Rectal smooth muscle tissue (tissue), 1 donor: Measurements from ENCODE around the gene WNK3.

Source experiments
- H3K27ac ChIP-seq: one replicate; pipeline ENCODE4 v1.7.0; 2013; ENCODE audit warnings: low read depth, low read length, inconsistent platforms
- H3K27me3 ChIP-seq: one replicate; pipeline ENCODE4 v1.7.0; 2013; ENCODE audit warnings: low read length; ENCODE audit not compliant: control insufficient read depth, insufficient read depth
- H3K36me3 ChIP-seq: one replicate; pipeline ENCODE4 v1.7.0; 2013; ENCODE audit warnings: low read length; ENCODE audit not compliant: control insufficient read depth, insufficient read depth
- H3K4me1 ChIP-seq: one replicate; pipeline ENCODE4 v1.7.0; 2013; ENCODE audit warnings: low read length; ENCODE audit not compliant: control insufficient read depth, insufficient read depth
- H3K4me3 ChIP-seq: one replicate; pipeline ENCODE4 v1.7.0; 2013; ENCODE audit warnings: low read length
- H3K9ac ChIP-seq: one replicate; pipeline ENCODE4 v1.7.0; 2013; ENCODE audit warnings: low read length

WNK3 gene

GRCh38 chrX:54230435-54231148 lies 127.3 kb downstream of the WNK3 start:
- H3K4me3 ChIP-seq, result no peak overlapping the region
- no peak overlapping the region for H3K27ac ChIP-seq
- no peaks in the 10 kb centered on the region for H3K4me1 ChIP-seq
- no peaks in the 10 kb centered on the region for H3K27me3 ChIP-seq
- H3K9ac ChIP-seq, result no peak overlapping the region
- H3K36me3 ChIP-seq, result no peaks in the 10 kb centered on the region

DNA sequence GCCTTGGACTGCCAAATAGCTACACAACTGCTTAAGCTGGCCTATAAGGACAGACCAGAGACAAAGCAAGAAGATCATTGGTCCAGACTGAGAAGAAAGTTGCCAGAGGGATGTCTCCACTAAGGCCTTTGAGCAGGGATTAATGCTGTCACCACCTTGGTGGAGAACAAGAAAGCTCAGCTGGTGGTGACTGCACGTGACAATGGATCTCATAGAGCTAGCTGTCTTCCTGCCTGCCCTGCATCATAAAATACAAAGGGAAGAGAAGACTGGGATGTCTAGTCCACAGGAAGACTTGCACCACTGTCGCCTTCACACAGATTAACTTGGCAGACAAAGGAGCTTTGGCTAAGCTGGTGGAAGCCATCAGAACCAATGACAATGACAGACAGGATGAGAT lies 134.3 kb downstream of the WNK3 start:
- H3K4me1 ChIP-seq, result no peaks in the 10 kb centered on the region
- no peak overlapping the region for H3K27ac ChIP-seq

DNA sequence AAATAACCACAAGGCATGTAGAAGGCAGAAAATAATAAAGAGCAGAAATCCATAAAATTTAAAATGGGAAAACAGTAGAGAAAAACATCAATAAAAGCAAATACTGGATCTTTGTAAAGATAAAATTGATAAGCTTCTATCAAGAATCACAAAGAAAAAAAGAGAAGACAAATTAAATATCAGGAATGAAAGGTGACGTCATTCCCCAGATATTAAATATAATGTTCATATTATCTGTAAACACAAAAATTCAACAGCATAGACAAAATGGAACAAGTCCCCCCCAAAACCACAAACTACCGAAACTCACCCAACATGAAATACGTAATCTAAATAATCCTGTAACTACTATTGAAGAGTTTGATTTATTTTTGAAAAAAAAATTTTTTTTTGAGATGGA lies 144.2 kb downstream of the WNK3 start:
- no peak overlapping the region for H3K27ac ChIP-seq
- H3K4me1 ChIP-seq, result no peaks in the 10 kb centered on the region
- H3K9ac ChIP-seq, result no peak overlapping the region
- H3K4me3 ChIP-seq, result no peak overlapping the region
- H3K36me3 ChIP-seq, result no peaks in the 10 kb centered on the region
- no peaks in the 10 kb centered on the region for H3K27me3 ChIP-seq

More for the DNA sequence above, 134.3 kb downstream of the WNK3 start:
- H3K9ac ChIP-seq, result no peak overlapping the region
- no peak overlapping the region for H3K4me3 ChIP-seq
- H3K36me3 ChIP-seq, result no peaks in the 10 kb centered on the region
- no peaks in the 10 kb centered on the region for H3K27me3 ChIP-seq

GRCh38 chrX:54208531-54208930 lies 149.3 kb downstream of the WNK3 start:
- no peaks in the 10 kb centered on the region for H3K4me1 ChIP-seq
- no peak overlapping the region for H3K9ac ChIP-seq
- H3K27me3 ChIP-seq, result no peaks in the 10 kb centered on the region
- no peaks in the 10 kb centered on the region for H3K36me3 ChIP-seq
- no peak overlapping the region for H3K4me3 ChIP-seq
- H3K27ac ChIP-seq, result no peak overlapping the region

GRCh38 chrX:54198262-54198661 lies 159.6 kb downstream of the WNK3 start:
- H3K9ac ChIP-seq, result no peak overlapping the region
- no peak overlapping the region for H3K27ac ChIP-seq
- no peaks in the 10 kb centered on the region for H3K27me3 ChIP-seq
- H3K36me3 ChIP-seq, result no peaks in the 10 kb centered on the region
- no peaks in the 10 kb centered on the region for H3K4me1 ChIP-seq
- H3K4me3 ChIP-seq, result no peak overlapping the region

DNA sequence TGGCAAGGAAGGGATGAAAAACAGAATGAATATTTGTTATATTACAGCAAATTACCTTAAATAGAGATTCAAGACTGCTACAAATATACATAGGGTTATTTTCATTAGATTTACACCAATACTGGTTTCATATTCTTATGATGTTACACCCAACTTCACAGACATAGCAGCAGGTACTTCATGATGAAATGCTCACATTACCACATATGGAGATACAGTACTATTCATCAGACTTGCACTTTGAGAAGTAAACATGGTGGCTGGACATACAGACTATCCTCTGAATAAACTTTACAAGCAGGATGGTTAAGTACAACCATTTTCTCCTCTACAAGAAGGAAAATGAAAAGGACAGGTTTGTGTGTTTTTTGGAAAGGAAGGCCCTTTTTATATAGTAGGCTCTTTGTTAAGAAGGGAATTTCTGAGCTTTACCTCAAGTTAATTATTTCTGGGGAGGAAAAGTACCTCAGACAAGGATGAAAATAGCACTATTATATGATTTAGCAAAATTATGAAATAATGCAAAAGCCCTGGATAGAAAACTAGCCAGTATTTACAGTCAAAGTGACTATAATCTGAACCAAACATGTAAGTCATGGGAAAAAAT lies 162.8 kb downstream of the WNK3 start:
- H3K4me1 ChIP-seq, result no peaks in the 10 kb centered on the region
- H3K4me3 ChIP-seq, result no peak overlapping the region
- no peak overlapping the region for H3K9ac ChIP-seq
- H3K27me3 ChIP-seq, result no peaks in the 10 kb centered on the region
- no peak overlapping the region for H3K27ac ChIP-seq
- H3K36me3 ChIP-seq, result no peaks in the 10 kb centered on the region

DNA sequence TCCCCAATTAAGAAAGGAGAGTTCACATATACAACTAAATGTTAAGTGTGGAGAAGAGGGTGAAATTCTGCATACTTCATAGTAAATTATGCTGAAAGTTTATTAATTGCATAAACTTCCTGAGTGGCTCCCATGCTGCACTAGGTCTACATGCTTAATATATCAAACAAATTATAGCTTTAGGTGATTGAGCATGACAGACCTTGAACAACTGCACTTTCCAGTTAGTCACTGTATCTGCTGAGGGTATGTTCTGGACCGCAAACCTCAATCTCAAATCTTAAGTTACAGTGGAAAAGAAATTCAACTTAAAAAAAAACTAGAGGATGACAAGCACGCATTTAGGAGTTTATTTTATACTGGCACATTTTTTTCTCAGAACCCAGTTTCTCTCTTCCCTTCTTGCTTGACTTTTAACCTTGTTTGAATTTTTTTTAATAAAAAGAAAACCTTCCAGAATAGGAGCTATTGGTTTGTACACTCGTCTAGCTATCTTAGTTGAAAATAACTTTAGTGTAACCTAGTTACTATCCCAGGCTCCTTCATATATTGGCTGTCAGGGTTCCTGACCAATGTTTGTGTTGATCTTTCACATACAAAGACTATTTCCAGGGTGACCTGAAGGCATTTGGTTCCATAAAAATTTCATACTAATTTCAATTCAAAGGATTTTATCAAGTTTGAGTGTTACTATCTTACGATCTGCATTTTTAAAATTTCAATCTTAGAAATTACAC lies 164.6 kb downstream of the WNK3 start:
- H3K36me3 ChIP-seq, result no peaks in the 10 kb centered on the region
- H3K27ac ChIP-seq, result no peak overlapping the region
- H3K27me3 ChIP-seq, result no peaks in the 10 kb centered on the region
- no peak overlapping the region for H3K9ac ChIP-seq
- H3K4me3 ChIP-seq, result no peak overlapping the region
- no peaks in the 10 kb centered on the region for H3K4me1 ChIP-seq

DNA sequence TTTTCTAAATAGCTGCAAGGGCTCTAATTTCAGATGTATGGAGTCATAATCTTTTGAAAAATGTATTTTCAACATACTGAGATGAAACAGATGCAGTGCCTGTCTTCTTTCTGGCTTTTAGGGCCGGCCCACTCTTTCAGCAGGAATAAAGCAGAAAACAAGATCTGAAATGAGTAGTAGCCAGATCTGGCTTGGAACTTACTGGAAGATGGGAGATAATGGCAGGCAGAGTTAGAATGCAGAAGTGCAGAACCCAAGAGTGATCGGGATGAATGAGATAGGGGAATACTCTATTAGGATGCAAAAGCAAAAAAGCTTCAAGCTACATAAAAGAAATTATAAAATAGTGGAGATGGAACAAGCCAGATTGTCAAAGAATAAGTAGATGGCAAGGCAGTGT lies 173.4 kb downstream of the WNK3 start:
- H3K9ac ChIP-seq, result no peak overlapping the region
- no peaks in the 10 kb centered on the region for H3K36me3 ChIP-seq
- H3K4me1 ChIP-seq, result peaks cover 5% of the 10 kb centered on the region
- H3K4me3 ChIP-seq, result no peak overlapping the region
- H3K27me3 ChIP-seq, result no peaks in the 10 kb centered on the region
- H3K27ac ChIP-seq, result no peak overlapping the region

DNA sequence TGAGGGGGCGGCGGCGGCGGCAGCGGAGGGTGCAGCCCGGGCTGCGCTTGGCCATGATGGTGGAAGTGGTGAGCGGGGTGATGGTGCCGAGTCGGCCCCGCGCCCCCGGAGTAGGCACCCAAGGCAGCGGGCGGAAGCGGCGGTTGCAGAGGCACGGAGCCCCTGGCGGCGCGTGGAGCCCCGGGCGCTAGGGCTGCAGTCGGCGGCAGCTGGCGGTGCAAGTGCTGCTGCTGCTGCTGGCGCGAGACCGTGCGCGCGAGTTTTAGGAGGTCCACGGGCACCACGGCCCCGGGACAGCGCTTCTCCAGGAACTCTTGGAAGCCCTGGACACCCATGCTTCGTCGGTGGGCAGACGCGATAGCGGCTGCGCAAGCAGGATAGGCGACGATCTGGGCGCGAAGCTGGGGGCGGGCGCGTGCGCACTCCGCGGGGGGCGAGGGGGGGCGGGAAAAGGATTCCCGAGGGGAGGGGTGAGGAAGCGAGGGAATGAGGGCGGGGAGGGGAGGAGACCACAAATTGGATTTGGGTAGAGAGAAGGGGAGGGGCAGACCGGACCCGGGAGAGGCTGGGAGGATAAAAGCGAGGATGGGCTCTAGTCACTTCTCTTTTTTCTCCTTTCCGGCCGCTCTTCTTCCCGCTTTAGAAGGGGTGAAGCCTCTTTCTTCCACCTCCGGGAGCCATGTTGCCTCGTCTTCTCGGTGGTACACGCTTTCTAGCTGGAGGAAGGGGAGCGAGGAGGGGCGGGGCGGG lies 174.8 kb downstream of the WNK3 start, which contains the start of gene FAM120C:
Gene FAM120C, minus strand, starts transcription at position 391 of the 750 bp plus-strand sequence. Its CDS starts 56 bp downstream, at position 335.
- Histone ChIP-seq H3K36me3 (no peaks in the 10 kb centered on the region), H3K27ac (peak within 1 kb of the TSS; percentile 79), H3K27me3 (no peaks in the 10 kb centered on the region), H3K4me1 (peaks cover 5% of the 10 kb centered on the region), H3K4me3 (peak within 1 kb of the TSS; percentile 63), H3K9ac (peak within 1 kb of the TSS; percentile 36)

DNA sequence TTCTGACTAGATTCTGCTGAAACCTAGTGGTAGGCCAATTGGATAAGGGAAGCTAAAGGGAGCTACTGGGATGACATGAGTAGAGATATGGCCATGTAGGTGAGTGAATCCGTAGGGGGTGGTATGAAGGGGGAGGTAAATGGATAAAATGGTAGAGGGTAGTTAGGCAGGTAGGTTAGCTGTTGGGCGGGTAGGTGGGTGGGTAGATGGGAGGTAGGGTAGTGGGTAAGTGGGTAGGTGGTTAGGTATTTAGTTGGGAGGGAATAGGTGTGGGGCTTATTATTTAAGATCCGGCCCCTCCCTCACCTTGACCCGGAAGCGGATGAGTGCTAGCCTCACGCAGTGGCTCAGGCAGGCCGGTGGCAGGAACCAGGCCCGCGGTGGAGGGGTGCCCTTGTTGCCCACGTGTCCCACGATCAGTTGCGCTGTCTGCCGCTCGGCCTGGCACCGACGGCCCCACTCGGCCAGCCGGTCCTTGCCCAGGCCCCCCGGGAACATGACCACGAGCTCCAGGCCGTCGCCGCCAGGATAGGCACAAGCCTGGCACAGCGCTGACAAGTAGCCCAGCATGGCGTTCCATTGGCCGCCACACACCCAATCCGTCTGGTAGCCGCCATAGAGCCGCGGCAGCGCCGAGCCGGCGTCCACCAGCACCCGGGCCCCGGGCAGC lies 175.5 kb downstream of the WNK3 start:
- Histone ChIP-seq H3K36me3 (no peaks in the 10 kb centered on the region), H3K27ac (peak overlapping the region; percentile 79), H3K9ac (peak overlapping the region; percentile 36), H3K4me1 (peaks cover 5% of the 10 kb centered on the region), H3K4me3 (peak overlapping the region; percentile 63), H3K27me3 (no peaks in the 10 kb centered on the region)

- no peak overlapping the region for H3K9ac ChIP-seq
Measured at GRCh38 chrX:54181202-54181953, 176.5 kb downstream of the WNK3 start.

More at GRCh38 chrX:54181202-54181953, 176.5 kb downstream of the WNK3 start:
- H3K4me1 ChIP-seq, result peaks cover 5% of the 10 kb centered on the region
- H3K4me3 ChIP-seq, result peak overlapping the region; percentile 63
- peaks cover 3% of the 10 kb centered on the region for H3K36me3 ChIP-seq
- H3K27me3 ChIP-seq, result no peaks in the 10 kb centered on the region
- H3K27ac ChIP-seq, result no peak overlapping the region
